Hepatocyte (in vitro differentiated cells): ENCODE measurements around the gene UMAD1. TPM values are rescaled to one million over a fixed set of nuclear protein-coding genes. Genes with fewer than 3 reads are reported as not detected.

ENCODE experiments used
- DNase-seq: peaks from one replicate; pipeline ENCODE4 v3.0.0-alpha.2; 2016; ENCODE audit warnings: low spot score
- H2AFZ ChIP-seq: fragments of 200-600 bp; sonication (generic); 2 replicates; pipeline ENCODE4 v1.6.0; 2016; ENCODE audit warnings: antibody characterized with exemption, mild to moderate bottlenecking
- H3K27ac ChIP-seq: fragments of 200-600 bp; sonication (generic); 2 replicates; pipeline ENCODE4 v1.5.1; 2016; ENCODE audit warnings: mild to moderate bottlenecking
- H3K27me3 ChIP-seq: fragments of 200-600 bp; sonication (generic); 2 replicates; pipeline ENCODE4 v1.6.1; 2016
- H3K36me3 ChIP-seq: fragments of 200-600 bp; sonication (generic); replicated peaks from 2 replicates; pipeline ENCODE4 v1.5.1; 2016; ENCODE audit warnings: low read depth; ENCODE audit not compliant: insufficient read depth
- H3K4me1 ChIP-seq: fragments of 200-600 bp; sonication (generic); 2 replicates; pipeline ENCODE4 v1.5.1; 2016; ENCODE audit warnings: mild to moderate bottlenecking, moderate library complexity; ENCODE audit not compliant: insufficient read depth
- H3K4me2 ChIP-seq: fragments of 200-600 bp; sonication (generic); 2 replicates; pipeline ENCODE4 v1.6.0; 2016
- H3K4me3 ChIP-seq: fragments of 200-600 bp; sonication (generic); 2 replicates; pipeline ENCODE4 v1.5.1; 2016; ENCODE audit warnings: mild to moderate bottlenecking
- H3K79me2 ChIP-seq: fragments of 200-600 bp; sonication (generic); 2 replicates; pipeline ENCODE4 v1.6.0; 2017; ENCODE audit warnings: mild to moderate bottlenecking
- H3K9me2 ChIP-seq: fragments of 200-600 bp; sonication (generic); replicated peaks from 2 replicates; pipeline ENCODE4 v1.6.0; 2017; ENCODE audit warnings: mild to moderate bottlenecking; ENCODE audit not compliant: insufficient read depth
- H3K9me3 ChIP-seq: fragments of 200-600 bp; sonication (generic); 2 replicates; pipeline ENCODE4 v1.5.1; 2016; ENCODE audit warnings: low read depth, mild to moderate bottlenecking
- H4K20me1 ChIP-seq: fragments of 200-600 bp; sonication (generic); 2 replicates; pipeline ENCODE4 v1.6.0; 2016; ENCODE audit warnings: mild to moderate bottlenecking; ENCODE audit not compliant: insufficient read depth, poor library complexity, severe bottlenecking
- CTCF ChIP-seq: fragments of 200-600 bp; sonication (generic); IDR thresholded peaks from 2 replicates; pipeline ENCODE4 v1.5.1; 2016; ENCODE audit warnings: antibody characterized with exemption, mild to moderate bottlenecking; ENCODE audit not compliant: poor library complexity
- EZH2 ChIP-seq: fragments of 200-600 bp; sonication (generic); IDR thresholded peaks from 2 replicates; pipeline ENCODE4 v1.6.1; 2016; ENCODE audit warnings: antibody characterized with exemption, mild to moderate bottlenecking, borderline replicate concordance
- EZH2phosphoT487 ChIP-seq: fragments of 200-600 bp; sonication (generic); IDR thresholded peaks from one replicate; pipeline ENCODE4 v1.6.1; 2018; ENCODE audit warnings: antibody characterized with exemption, mild to moderate bottlenecking, low read depth, moderate library complexity; ENCODE audit not compliant: unreplicated experiment, severe bottlenecking
- WGBS: methylation state at CpG from one replicate; pipeline ENCODE4 v1.1.6; 2016; ENCODE audit warnings: low lambda C conversion rate; ENCODE audit errors: missing lambda C conversion rate; 5-methylcytosine and 5-hydroxymethylcytosine counted together
- polyA plus RNA-seq: library from polyadenylated mRNA; unstranded; fragments of >200 nt; fragmentation: Nextera tagmentation; extraction: Ambion mirVana; gene quantifications from 2 replicates; pipeline ENCODE4 v1.2.1, GENCODE V29; 2016
- total RNA-seq: library from RNA; depleted of rRNA; stranded (reverse); fragments of >200 nt; gene quantifications from 2 replicates; pipeline ENCODE4 v1.2.3, GENCODE V29; 2014

UMAD1 gene
- total and polyA plus RNA-seq, 2 experiments from 2014 or later = 15.7 to 29.0 TPM

DNA sequence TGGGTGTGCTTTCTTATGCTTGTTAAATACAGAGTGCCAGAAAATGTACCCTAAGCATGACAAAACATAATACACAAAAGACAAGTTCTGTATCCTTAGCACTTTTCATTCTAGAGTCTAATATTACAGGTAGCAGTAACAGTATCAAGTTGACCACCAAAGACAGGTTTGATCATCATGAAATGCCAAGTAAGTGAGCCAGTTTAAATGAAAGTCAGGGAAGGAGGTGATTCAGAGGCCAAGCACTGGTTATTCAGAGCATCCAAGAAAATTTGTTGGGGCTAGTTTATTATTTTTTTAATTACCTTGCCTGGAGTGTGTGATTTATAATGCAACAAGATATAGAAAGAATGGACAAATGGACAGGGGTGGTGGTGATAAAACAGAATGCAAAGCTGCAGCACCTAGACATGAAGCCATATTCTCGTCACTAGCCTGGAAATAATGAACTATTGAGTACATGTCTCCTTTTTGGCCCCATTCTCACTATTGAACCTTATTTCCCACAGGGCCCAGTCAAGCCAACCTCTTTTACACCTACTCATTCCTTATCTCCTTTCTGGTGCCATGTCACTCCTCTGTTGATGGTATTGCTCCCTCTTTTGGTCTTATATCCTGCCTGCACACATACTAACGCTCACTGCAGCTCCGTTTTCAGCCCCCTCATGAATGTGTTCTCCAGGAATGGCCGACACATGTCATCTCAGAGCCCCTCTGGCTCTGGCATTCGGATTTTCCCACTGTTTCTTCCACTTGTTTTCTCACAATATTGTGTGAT lies 249.4 kb downstream of the UMAD1 start:
- H2AFZ ChIP-seq = no peak overlapping the region
- no peak overlapping the region for H3K4me3 ChIP-seq
- DNase-seq = no peak
- H3K4me2 ChIP-seq = no peak overlapping the region
- H3K27ac ChIP-seq = no peak overlapping the region
- no peaks in the 10 kb centered on the region for H3K9me3 ChIP-seq
- WGBS = 90% methylated on average over 5 of the region's 5 CpGs
- no peaks in the 10 kb centered on the region for H3K36me3 ChIP-seq
- no peaks in the 10 kb centered on the region for H3K4me1 ChIP-seq
- no peaks in the 10 kb centered on the region for H3K9me2 ChIP-seq
- H4K20me1 ChIP-seq = no peaks in the 10 kb centered on the region
- H3K79me2 ChIP-seq = no peaks in the 10 kb centered on the region
- TF ChIP-seq EZH2phosphoT487 = no peak
- no peak for TF ChIP-seq EZH2
- TF ChIP-seq CTCF = no peak
- no peaks in the 10 kb centered on the region for H3K27me3 ChIP-seq

DNA sequence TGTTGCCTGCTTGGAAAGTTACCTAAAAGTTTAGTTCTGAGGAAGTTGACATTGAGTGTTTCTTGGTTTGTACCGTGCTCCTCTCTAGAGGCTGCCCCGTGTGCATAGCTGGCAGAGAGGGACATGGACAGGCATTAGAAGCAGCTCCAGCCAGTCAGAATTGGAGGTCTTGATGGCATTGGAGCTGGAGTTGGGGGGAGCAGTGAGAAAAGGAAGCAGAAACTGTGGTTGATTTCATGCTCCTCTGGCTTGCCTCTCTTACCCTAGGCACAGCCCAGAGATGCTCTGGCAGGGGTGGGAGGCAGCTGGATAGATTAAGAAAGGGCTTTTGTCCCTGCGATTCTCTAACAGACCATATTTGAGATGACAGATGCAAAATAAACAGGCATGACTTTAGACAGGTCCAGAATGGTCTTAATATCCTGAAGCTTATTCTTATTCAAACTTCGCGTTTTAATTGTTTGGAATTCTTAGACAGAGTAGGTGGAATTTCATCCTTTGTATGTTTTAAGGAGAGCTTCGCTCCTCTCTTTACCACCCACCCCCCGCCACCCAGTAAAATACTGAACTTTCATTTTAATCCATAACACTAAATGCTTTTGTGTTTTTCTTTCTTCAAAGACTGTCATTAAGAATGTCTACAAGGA lies 254.6 kb downstream of the UMAD1 start:
- Histone ChIP-seq H3K9me3 (no peaks in the 10 kb centered on the region), H3K4me1 (no peaks in the 10 kb centered on the region), H4K20me1 (no peaks in the 10 kb centered on the region), H3K4me3 (no peak overlapping the region), H3K4me2 (no peak overlapping the region), H3K36me3 (no peaks in the 10 kb centered on the region), H3K9me2 (no peaks in the 10 kb centered on the region), H3K79me2 (no peaks in the 10 kb centered on the region), H3K27ac (no peak overlapping the region), H2AFZ (no peak overlapping the region), H3K27me3 (no peaks in the 10 kb centered on the region)
- TF ChIP-seq EZH2 (no peak), CTCF (no peak), EZH2phosphoT487 (no peak)
- no peak for DNase-seq
- 84% methylated on average over 7 of the region's 7 CpGs for WGBS

GRCh38 chr7:7895754-7896153 lies 255.2 kb downstream of the UMAD1 start:
- DNase-seq = no peak
- Histone ChIP-seq H3K27ac (no peak overlapping the region), H3K4me2 (no peak overlapping the region), H3K79me2 (no peaks in the 10 kb centered on the region), H3K4me3 (no peak overlapping the region), H4K20me1 (no peaks in the 10 kb centered on the region), H3K27me3 (no peaks in the 10 kb centered on the region), H3K4me1 (no peaks in the 10 kb centered on the region), H3K9me2 (no peaks in the 10 kb centered on the region), H3K9me3 (no peaks in the 10 kb centered on the region), H2AFZ (no peak overlapping the region), H3K36me3 (no peaks in the 10 kb centered on the region)
- TF ChIP-seq CTCF (peak; percentile 2), EZH2phosphoT487 (no peak)
- WGBS = 92% methylated on average over 4 of the region's 4 CpGs
